DND-41 (cell line): ENCODE data around the gene SIKE1.
"Not testable (repeated sequence)": the region's sequence is repeated elsewhere in the genome, so short reads cannot be mapped to it uniquely, and the experiment has no call there.

Source experiments
- ATAC-seq: fragments of 200-7000 bp; cut with Tn5 transposase; 3 replicates; pipeline ENCODE4 v1.9.1; 2021; ENCODE audit warnings: low read depth; ENCODE audit not compliant: insufficient read depth
- DNase-seq: peaks from one replicate; pipeline ENCODE4 v3.0.0-alpha.2; 2020
- H2AFZ ChIP-seq: 2 replicates; pipeline ENCODE4 v1.6.0; 2012; ENCODE audit warnings: low read depth, low read length
- H3K27ac ChIP-seq: 2 replicates; pipeline ENCODE4 v1.5.1; 2012; ENCODE audit warnings: low read length, inconsistent platforms
- H3K27me3 ChIP-seq: fragments of 200-600 bp; sonication (generic); 2 replicates; pipeline ENCODE4 v1.6.0; 2012; ENCODE audit warnings: low read length, mild to moderate bottlenecking, inconsistent platforms; ENCODE audit not compliant: insufficient read depth, poor library complexity
- H3K36me3 ChIP-seq: 2 replicates; pipeline ENCODE4 v1.5.1; 2012; ENCODE audit warnings: low read length, inconsistent platforms; ENCODE audit not compliant: insufficient read depth
- H3K4me1 ChIP-seq: 2 replicates; pipeline ENCODE4 v1.5.1; 2012; ENCODE audit warnings: mild to moderate bottlenecking, low read length; ENCODE audit not compliant: insufficient read depth
- H3K4me2 ChIP-seq: 2 replicates; pipeline ENCODE4 v1.6.0; 2012; ENCODE audit warnings: mild to moderate bottlenecking, moderate library complexity, low read length, inconsistent platforms; ENCODE audit not compliant: insufficient read depth
- H3K4me3 ChIP-seq, 2 experiments: fragments of 200-600 bp in 1 of 2; shearing (Covaris generic) in 1 of 2; 2 replicates each; pipeline ENCODE4 v1.5.1; 2012 to 2016; ENCODE audit warnings: inconsistent platforms in 2 of 2, low read length in 2 of 2, mild to moderate bottlenecking in 2 of 2, low read depth in 1 of 2, moderate library complexity in 1 of 2
- H3K79me2 ChIP-seq: 2 replicates; pipeline ENCODE4 v1.6.0; 2012; ENCODE audit warnings: low read length, inconsistent platforms; ENCODE audit not compliant: insufficient read depth
- H3K9ac ChIP-seq: 2 replicates; pipeline ENCODE4 v1.6.0; 2012; ENCODE audit warnings: low read depth, mild to moderate bottlenecking, inconsistent platforms, low read length, moderate library complexity
- H3K9me3 ChIP-seq: 2 replicates; pipeline ENCODE4 v1.5.1; 2012; ENCODE audit warnings: low read length, moderate library complexity, mild to moderate bottlenecking, inconsistent platforms; ENCODE audit not compliant: insufficient read depth, severe bottlenecking
- H4K20me1 ChIP-seq: 2 replicates; pipeline ENCODE4 v1.6.0; 2012; ENCODE audit warnings: low read length; ENCODE audit not compliant: insufficient read depth
- EZH2 ChIP-seq: IDR thresholded peaks from 3 replicates; pipeline ENCODE4 v1.6.1; 2012; ENCODE audit warnings: borderline replicate concordance, low read depth, mild to moderate bottlenecking, moderate library complexity, low read length, inconsistent platforms; ENCODE audit not compliant: severe bottlenecking
- TF ChIP-seq, protein P1 (sequence below): IDR thresholded peaks from 2 replicates; pipeline ENCODE4 v1.5.1; 2012; ENCODE audit warnings: borderline replicate concordance, low read length, moderate library complexity, mild to moderate bottlenecking; ENCODE audit not compliant: poor library complexity, severe bottlenecking; ENCODE audit errors: extremely low read depth

SIKE1 gene

DNA sequence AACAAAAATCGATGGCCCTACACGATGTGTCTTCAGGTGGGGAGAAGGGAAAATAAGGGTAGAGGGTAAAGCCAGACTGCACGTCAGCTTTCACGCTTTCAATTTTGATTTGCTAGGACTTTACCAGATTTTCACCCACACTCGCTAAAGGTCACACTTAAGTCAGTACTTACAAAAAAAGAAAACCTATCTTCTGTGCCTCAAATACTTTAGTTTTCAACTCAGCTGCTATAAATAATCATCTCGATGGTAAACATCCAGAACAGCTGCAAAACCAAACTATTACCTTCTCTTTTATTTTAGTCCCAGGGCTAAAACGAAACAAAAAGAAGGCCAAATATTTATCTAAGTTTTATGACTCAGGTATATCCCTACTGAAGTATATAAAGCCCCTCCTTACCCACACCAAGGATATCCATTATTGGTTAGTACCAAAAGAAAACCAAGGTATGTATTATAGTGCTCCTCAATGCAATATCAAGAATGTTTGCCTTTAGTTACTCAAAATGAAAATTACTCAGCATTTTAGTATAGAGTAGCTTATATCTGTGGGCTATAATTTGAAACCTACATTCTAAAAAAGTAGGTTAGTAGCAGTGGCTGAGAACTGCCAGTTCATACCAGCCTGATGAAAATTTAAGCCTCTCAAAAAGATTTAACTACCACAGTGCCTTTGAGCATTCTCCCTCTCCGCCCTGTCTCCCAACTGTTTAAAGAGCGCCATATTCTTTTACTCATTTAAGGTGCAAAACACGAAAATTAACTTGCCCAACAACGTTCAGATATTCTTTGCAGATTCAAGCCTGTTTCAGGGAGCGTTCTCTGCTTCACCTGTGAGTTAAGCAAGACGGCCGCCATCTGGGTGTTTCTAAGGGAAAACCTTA, 24.2 kb downstream of the SIKE1 start:
- Histone ChIP-seq H3K4me3 (peak overlapping the region; percentile 94), H3K27ac (peak overlapping the region; percentile 100), H3K36me3 (peaks cover 25% of the 10 kb centered on the region), H3K9me3 (no peaks in the 10 kb centered on the region), H3K27me3 (no peaks in the 10 kb centered on the region), H3K79me2 (peaks cover 66% of the 10 kb centered on the region), H4K20me1 (peaks cover 60% of the 10 kb centered on the region), H3K9ac (peak overlapping the region; percentile 99), H3K4me2 (peak overlapping the region; percentile 86), H3K4me1 (peaks cover 52% of the 10 kb centered on the region), H2AFZ (no peak overlapping the region)
- no peak for DNase-seq
- TF ChIP-seq EZH2: no peak
- TF ChIP-seq, protein P1, sequence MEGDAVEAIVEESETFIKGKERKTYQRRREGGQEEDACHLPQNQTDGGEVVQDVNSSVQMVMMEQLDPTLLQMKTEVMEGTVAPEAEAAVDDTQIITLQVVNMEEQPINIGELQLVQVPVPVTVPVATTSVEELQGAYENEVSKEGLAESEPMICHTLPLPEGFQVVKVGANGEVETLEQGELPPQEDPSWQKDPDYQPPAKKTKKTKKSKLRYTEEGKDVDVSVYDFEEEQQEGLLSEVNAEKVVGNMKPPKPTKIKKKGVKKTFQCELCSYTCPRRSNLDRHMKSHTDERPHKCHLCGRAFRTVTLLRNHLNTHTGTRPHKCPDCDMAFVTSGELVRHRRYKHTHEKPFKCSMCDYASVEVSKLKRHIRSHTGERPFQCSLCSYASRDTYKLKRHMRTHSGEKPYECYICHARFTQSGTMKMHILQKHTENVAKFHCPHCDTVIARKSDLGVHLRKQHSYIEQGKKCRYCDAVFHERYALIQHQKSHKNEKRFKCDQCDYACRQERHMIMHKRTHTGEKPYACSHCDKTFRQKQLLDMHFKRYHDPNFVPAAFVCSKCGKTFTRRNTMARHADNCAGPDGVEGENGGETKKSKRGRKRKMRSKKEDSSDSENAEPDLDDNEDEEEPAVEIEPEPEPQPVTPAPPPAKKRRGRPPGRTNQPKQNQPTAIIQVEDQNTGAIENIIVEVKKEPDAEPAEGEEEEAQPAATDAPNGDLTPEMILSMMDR: no peak
- no peak for ATAC-seq

- no peak overlapping the region for H2AFZ ChIP-seq
- H4K20me1 ChIP-seq: peaks cover 70% of the 10 kb centered on the region
- no peaks in the 10 kb centered on the region for H3K9me3 ChIP-seq
- peaks cover 76% of the 10 kb centered on the region for H3K79me2 ChIP-seq
- H3K4me3 ChIP-seq: peak overlapping the region in 1 of 2 experiments; percentile 94; a peak in 2 of 4 replicates
- no peak for TF ChIP-seq EZH2
- TF ChIP-seq, protein P1: no peak
- ATAC-seq (no peak), DNase-seq (no peak)
- peak overlapping the region; percentile 86 for H3K4me2 ChIP-seq
- no peaks in the 10 kb centered on the region for H3K27me3 ChIP-seq
- H3K9ac ChIP-seq: peak overlapping the region; percentile 99; the same call in 1 of the 2 replicates
- no peak overlapping the region for H3K27ac ChIP-seq
- peaks cover 33% of the 10 kb centered on the region for H3K36me3 ChIP-seq
- H3K4me1 ChIP-seq: peaks cover 53% of the 10 kb centered on the region
Measured at GRCh38 chr1:114755006-114755931, 25.2 kb downstream of the SIKE1 start.

DNA sequence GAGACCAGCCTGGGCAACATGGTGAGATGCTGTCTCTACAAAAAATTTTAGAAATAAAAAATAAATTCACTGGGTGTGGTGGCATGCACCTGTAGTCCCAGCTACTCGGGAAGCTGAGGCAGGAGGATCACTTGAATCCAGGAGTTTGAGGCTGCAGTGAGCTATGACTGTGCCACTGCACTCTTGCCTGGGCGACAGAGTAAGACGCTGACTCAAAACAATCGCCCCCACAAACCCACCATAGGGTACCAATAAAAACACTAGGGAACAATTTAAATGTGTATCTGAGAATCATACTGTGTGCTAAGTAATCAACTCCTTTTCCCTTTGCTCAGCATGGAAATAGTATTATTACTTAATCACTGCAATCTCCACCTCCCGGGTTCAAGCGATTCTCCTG, 26.8 kb downstream of the SIKE1 start:
- peak overlapping the region; percentile 86 for H3K4me2 ChIP-seq

More for the DNA sequence above, 26.8 kb downstream of the SIKE1 start:
- H3K4me1 ChIP-seq: peaks cover 55% of the 10 kb centered on the region
- not testable (repeated sequence) for H3K27ac ChIP-seq, H2AFZ ChIP-seq, ATAC-seq, DNase-seq, H3K27me3 ChIP-seq, H3K9me3 ChIP-seq, H3K9ac ChIP-seq, H3K4me3 ChIP-seq
- peaks cover 48% of the 10 kb centered on the region for H3K36me3 ChIP-seq
- H4K20me1 ChIP-seq: peaks cover 86% of the 10 kb centered on the region
- peaks cover 92% of the 10 kb centered on the region for H3K79me2 ChIP-seq
